ENCODE results near the gene PDE7B.

PDE7B gene

GRCh38 chr6:135922746-135923145, 71.2 kb downstream of the PDE7B start:
- in situ Hi-C loops (cut with MboI; ENCODE audit: low sequenced_read_pairs), result no loop called here

DNA sequence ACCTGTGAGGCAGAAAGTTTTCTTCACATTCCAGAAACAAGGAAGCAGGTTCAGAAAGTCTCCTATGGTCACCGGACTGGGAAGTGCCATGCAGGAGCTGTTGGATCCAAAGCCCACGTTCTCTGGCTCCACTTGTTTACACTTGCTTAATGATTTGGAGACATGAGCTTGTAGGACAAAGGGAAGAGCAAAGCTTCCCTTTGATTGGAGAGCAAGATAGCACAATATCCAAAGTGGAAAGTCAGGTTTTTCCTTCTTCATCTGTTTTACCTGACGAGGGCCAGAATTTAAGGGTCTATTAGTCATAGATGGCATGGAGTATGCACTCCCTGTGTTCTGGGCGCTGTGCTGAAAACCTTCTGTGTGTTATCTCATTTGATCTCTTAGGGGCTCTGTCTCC, 81.2 kb downstream of the PDE7B start:
- in situ Hi-C loops (cut with MboI; ENCODE audit: low sequenced_read_pairs), result no loop called here

DNA sequence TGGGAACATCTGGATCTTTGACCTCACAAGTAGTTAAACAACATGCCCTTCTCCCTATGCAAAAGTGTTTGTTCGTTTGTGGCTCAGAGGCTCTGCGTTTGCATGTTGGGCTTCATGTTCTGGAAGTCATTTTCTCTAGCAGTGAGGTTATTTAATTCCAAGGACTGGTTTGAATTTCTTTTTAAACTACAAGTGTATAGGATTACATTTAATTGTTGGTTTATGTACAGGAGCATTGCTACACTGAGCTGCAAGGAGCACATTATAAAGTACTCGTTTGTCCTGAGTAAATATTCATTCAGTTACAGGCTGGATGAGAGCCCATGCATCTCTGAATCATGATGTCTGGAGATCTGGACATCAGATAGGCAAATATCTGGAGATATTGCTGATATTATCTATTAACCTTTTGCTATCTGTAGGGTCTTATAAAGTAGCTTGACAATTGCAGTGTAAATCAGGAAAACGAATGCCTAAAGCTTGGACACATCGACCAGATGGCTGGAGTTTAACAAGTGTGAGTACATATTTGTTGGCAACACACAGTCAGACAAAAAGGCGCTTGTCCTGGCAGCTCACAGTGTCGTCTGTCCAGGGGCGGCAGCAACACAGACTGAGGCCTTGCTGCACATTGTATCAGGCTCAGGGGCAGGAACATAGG, 84.6 kb downstream of the PDE7B start:
- in situ Hi-C loops (cut with MboI; ENCODE audit: low sequenced_read_pairs), result no loop called here

DNA sequence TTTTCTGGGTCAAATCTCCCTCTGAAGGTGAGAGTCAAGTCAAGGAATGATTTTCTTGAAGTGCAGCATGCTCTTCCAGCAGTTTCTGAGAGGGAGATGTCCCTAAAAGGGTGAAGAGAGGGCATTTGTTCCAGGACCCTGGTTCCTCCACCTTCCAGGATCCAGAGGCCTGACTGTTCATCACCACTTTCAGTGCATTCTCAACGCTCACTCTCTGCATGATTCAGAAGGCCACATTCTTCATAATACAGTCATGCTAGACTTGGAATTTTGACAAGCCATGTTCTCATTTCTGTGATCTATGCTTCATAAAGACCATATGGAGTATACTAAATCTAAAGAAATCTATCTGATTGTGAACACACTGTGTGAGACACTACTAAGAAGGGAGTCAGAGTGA, 85.1 kb downstream of the PDE7B start:
- in situ Hi-C loops (cut with MboI; ENCODE audit: low sequenced_read_pairs), result no loop called here

- in situ Hi-C loops (cut with MboI; ENCODE audit: low sequenced_read_pairs), result no loop called here
Measured at GRCh38 chr6:135937106-135937505, 85.6 kb downstream of the PDE7B start.

DNA sequence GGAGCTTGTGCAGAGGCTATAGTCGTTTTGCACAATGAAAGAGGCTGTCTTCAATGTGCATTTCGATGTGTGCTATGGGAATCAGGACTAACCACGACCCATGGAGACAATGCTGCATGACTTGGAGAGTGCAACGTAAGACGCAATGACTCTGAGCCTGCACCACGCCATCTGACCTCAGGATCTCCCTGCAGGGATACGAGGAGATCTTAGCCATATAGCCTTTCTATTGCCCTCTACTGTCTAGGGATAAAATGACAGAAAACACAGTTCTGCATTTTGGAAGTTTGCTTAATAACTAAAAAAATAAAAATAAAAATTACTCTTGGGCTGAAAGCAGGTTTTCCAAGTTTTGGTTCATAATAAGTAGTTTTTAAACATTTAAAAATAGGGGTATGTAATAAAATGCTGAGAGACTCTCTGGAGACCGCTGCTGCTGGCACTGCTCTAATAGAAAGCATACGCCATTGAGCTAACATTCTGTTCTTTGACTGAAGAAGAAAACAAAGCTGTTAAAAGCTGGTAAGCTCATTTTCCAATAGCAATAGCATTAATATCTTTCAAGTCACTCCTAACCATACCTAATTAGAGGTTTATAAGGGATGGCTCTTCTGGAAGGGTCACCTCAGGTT, 87.2 kb downstream of the PDE7B start:
- in situ Hi-C loops (cut with MboI; ENCODE audit: low sequenced_read_pairs), result no loop called here

DNA sequence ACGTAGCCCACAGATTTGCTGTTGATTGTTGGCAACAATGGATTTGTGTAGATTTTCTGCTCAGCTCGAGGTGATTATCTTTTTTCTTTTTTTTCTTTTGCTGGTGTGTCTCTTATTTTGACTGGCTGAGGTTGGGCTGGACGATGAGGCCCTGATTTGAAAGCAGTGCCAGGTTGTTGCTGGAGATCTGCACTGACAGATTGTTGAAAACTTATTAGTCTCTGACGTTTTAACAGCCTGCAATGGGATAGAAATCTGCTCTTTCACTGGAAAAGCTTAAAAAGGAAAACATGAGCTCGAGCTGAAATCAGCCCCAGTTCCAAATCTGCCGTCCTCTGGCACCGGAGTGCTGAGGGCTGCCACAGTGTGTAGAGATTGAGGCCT, 87.7 kb downstream of the PDE7B start:
- in situ Hi-C loops (cut with MboI; ENCODE audit: low sequenced_read_pairs), result no loop called here

GRCh38 chr6:135940616-135941167, 89.2 kb downstream of the PDE7B start:
- in situ Hi-C loops (cut with MboI; ENCODE audit: low sequenced_read_pairs), result no loop called here

DNA sequence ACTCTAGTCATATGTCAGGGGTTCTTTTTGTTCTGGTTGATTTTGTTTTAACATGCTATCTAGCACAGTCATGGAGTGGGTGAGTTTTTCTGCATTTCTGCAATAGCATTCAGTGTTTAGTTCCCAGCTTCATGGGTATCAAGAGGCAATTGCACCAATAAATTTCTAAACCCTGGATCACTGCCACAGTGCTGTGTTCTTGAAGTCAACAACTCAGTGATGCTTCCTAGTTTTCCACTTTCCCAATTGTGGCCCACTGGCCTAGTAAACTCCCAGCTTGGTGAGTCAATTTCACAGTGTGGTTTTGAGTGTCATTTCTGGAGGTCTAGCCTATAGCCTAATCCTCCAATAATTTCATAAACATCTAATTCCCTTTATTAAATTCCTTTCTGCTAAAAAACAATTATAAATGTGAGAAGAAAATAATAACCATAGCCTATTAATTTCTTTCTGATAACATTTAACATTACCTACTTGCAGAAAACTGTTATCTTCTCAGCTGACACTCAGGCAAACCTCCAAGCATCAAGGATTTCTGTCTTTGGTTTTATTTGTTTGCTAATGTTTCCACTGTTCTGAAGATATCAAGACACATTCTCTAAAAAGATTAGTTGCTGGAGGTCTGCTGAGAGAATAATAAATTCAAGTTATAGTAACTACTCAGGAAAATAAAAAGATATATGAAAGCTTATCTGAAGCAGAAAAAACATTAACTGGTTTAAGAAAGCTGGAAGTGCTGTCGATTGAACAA, 89.9 kb downstream of the PDE7B start:
- in situ Hi-C loops (cut with MboI; ENCODE audit: low sequenced_read_pairs), result no loop called here

DNA sequence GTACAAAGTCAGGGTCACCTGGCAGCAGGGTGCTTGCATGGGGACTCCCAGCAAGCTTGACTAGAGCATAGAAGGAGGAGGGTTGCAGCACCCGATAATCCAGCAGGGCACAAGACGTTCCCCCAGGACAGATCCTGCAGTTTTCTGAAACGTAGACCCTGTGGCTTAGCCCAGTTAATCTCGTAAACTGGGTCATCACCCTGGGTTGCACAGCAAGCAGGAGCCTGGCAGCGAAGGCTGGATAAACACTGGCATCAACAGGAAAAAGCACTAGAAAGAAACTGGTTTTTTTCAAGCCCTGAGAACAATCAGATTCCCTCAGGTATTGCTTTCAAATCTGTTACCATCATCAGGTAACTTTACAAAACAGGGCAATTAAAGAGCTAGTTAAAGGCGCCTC, 92.6 kb downstream of the PDE7B start:
- in situ Hi-C loops (cut with MboI; ENCODE audit: low sequenced_read_pairs), result no loop called here

DNA sequence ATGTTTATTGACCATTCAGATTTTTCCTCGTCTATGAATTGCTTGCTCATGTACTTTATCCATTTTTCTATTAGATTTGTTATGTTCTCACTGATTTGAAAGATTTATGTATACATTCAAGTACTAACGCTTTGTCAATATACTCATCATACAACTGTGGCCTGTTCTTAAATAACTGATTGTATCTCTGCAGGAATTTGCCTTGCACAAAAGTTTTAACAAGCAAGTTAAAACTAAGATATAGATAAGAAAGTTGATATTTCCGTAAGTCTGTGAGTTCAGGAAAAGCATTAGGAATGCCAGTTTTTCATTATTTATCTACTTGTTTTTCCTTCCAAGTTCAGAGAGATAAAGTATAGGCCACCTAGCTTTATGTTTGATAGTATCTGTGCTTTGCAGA, 95.2 kb downstream of the PDE7B start:
- in situ Hi-C loops (cut with MboI; ENCODE audit: low sequenced_read_pairs), result no loop called here

DNA sequence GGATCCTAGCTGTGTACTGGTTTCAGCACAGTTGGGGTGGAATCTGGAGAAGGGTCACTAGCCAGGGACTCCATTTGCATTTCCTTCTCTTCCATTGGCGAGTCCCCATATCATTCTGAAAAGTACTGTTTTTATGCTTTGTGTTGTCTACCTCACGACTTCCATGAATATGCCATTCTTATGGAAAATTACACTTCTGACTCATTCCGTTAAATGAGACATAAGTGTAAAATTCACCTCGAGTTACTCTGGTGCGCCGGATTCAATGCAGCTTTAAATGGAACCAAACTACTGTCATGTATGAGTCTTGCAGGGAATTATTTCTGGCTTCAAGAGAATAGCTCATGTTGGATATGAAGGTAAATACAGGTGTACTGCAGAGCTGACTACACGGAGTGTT, 99.2 kb downstream of the PDE7B start:
- in situ Hi-C loops (cut with MboI; ENCODE audit: low sequenced_read_pairs), result no loop called here

DNA sequence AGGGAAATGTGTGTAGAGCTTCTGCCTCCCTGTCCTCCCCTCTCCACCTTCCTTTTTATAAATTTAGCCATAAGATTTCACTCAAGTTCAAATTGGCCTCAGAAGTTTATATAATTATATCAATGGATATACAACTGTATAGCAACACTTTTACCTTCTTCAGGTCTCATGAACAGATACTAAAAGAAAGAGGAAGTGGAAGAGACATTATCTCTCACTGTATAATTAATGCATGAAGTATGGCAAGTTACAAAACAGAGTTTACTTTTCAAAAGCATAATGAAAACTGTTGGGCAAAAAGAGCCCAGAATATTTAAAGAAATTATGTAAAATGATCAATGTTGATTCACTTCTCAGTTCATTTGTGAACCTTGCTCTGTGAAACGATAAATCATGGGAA, 99.7 kb downstream of the PDE7B start:
- in situ Hi-C loops (cut with MboI; ENCODE audit: low sequenced_read_pairs), result no loop called here

DNA sequence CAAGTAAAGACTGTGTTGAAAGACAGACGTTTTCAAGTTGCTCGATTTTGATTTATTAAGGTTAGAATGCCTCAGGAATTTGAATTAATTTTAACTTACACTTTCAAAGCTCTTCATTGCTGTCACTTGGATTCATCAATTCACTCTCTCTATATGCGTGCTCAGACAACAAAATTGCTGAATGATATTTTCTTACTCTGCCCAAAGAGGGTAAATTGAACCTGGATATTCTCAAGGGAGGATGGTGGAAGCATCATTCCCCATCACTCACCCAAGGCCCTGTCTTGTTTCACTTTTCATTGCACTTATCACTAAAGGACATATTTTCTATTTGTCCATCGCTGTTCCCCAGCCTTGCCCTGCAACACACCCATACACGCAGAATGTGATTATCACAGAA, 102.3 kb downstream of the PDE7B start:
- in situ Hi-C loops (cut with MboI; ENCODE audit: low sequenced_read_pairs), result no loop called here

DNA sequence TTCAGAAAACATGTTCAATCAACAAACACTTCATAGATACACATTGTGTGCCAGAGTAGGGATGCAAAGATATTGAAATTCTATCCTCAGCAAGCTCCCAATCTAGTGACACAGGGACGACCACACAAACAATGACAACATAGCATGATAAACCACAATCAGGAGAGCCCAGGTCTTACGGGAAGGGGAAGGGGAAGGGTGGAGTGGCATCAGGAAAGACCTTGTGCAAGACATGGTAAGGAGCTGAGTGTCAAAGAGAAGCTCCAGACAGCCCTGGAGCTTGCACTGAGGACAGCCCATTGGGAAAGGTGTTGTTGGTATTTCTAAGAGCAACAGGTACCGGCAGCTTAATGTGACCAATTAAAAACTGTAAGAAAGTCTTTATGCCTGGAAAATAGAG, 103.6 kb downstream of the PDE7B start:
- in situ Hi-C loops (cut with MboI; ENCODE audit: low sequenced_read_pairs), result no loop called here

- in situ Hi-C loops (cut with MboI; ENCODE audit: low sequenced_read_pairs), result no loop called here
Measured at GRCh38 chr6:135962731-135963130, 111.2 kb downstream of the PDE7B start.

- in situ Hi-C loops (cut with MboI; ENCODE audit: low sequenced_read_pairs), result no loop called here
Measured at GRCh38 chr6:135970750-135971149, 119.2 kb downstream of the PDE7B start.

GRCh38 chr6:135971351-135971750, 119.8 kb downstream of the PDE7B start:
- in situ Hi-C loops (cut with MboI; ENCODE audit: low sequenced_read_pairs), result no loop called here

- in situ Hi-C loops (cut with MboI; ENCODE audit: low sequenced_read_pairs), result no loop called here
Measured at GRCh38 chr6:135972150-135972549, 120.6 kb downstream of the PDE7B start.

DNA sequence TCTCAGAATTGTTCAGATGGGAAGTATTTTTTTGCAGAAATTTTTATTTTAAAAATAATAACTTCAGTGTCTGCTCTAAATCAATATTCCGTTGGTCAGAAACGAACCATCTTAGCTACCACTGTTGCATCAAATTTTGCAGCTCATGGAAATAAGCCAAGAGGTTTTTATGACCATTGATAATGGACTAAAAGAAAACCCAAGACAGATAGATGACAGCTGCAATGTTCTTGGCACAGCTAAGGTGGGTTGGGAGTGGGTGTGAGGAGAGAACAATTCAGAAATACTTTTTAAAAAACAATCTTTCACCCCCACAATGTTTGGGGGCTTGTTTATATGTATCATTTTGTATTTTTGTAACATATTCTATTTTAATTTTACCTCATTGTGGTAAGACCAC, 121.1 kb downstream of the PDE7B start:
- in situ Hi-C loops (cut with MboI; ENCODE audit: low sequenced_read_pairs), result no loop called here

DNA sequence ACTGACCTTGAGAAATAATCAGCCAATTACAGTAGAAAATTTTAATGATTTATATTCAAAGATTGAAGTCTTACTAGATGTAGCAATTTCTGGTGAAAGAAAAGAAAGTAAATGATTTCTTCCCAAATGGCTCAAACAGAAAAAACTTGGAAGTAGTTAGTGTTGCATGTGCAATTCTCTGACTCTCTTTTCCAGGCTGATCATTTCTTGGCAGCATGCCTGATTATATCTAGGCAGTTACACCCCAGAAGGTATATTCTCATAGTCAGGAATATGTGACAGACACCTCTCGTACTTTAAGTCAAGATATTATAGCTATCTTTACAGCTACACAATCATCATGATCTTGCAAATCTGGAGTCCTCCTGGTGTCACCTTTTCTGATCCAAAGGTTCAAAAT, 122.9 kb downstream of the PDE7B start:
- in situ Hi-C loops (cut with MboI; ENCODE audit: low sequenced_read_pairs), result no loop called here

DNA sequence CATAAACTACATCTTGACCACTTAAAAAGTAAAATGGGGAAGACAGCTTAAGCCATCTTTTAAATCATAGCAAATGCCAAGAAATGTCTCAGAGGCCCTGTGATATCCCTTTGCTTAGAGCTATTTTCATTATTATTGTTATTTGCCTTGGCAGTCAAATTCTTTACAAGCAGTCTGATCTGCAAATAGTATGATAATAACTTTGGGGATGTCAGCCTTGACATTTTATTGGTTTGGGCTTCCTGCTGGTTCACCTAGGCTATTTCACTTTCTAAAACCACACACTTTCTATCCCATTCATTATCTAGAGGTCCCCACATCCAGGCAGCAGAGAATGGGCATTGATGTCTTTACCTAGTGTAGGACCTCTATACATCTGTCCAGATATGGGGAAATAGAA, 125.1 kb downstream of the PDE7B start:
- in situ Hi-C loops (cut with MboI; ENCODE audit: low sequenced_read_pairs), result no loop called here
